ENCODE data around the gene COL20A1. TPM values are rescaled to one million over a fixed set of nuclear protein-coding genes. Genes with fewer than 3 reads are reported as not detected.

COL20A1 gene
- total and polyA plus RNA-seq, 2 experiments from 2014 or later: not detected

GRCh38 chr20:63330940-63331339 lies 38.0 kb downstream of the COL20A1 start:
- H2AFZ ChIP-seq: no peak overlapping the region
- 0 out of 2 replicates have a peak, but pooled peaks cover under 1% of the 10 kb centered on the region for H3K27me3 ChIP-seq (replicated peaks; ENCODE audit: insufficient read depth)
- no peaks in the 10 kb centered on the region for H3K79me2 ChIP-seq (ENCODE audit: insufficient read depth)
- DNase-seq: no peak
- H3K9me3 ChIP-seq (ENCODE audit: low read depth): no peaks in the 10 kb centered on the region
- no peak overlapping the region for H3K4me3 ChIP-seq
- H3K9me2 ChIP-seq (ENCODE audit: insufficient read depth): no peaks in the 10 kb centered on the region
- no peak overlapping the region for H3K4me2 ChIP-seq (ENCODE audit: unreplicated experiment)
- in situ Hi-C loops (cut with MboI): no loop called here
- no peaks in the 10 kb centered on the region for H4K20me1 ChIP-seq (ENCODE audit: insufficient read depth)
- no peak overlapping the region for H3K27ac ChIP-seq
- H3K36me3 ChIP-seq (ENCODE audit: low read depth): no peaks in the 10 kb centered on the region
- 51 to 54% methylated on average over 13 of the region's 13 CpGs for whole genome bisulfite sequencing, 2 experiments (ENCODE audit: low coverage in 1 of 2, low lambda C conversion rate in 2 of 2, missing lambda C conversion rate in 2 of 2)
- no peak overlapping the region for H3K9ac ChIP-seq
- H3F3A ChIP-seq (ENCODE audit: insufficient read depth): no peaks in the 10 kb centered on the region
- TF ChIP-seq EZH2phosphoT487 (IDR thresholded peaks at IDR 0.05; ENCODE audit: insufficient read depth, low read depth) (no peak), EZH2 (IDR thresholded peaks at IDR 0.05; ENCODE audit: insufficient read depth, poor library complexity, severe bottlenecking) (no peak)
- H3K4me1 ChIP-seq (ENCODE audit: insufficient read depth): no peaks in the 10 kb centered on the region

GRCh38 chr20:63331741-63332400 lies 38.9 kb downstream of the COL20A1 start:
- WGBS, 2 experiments (ENCODE audit: low coverage in 1 of 2, low lambda C conversion rate in 2 of 2, missing lambda C conversion rate in 2 of 2): 73 to 74% methylated on average over 8 of the region's 8 CpGs
- H2AFZ ChIP-seq: no peak overlapping the region
- TF ChIP-seq EZH2phosphoT487 (IDR thresholded peaks at IDR 0.05; ENCODE audit: insufficient read depth, low read depth): no peak
- TF ChIP-seq EZH2 (IDR thresholded peaks at IDR 0.05; ENCODE audit: insufficient read depth, poor library complexity, severe bottlenecking): no peak
- no peaks in the 10 kb centered on the region for H3K4me1 ChIP-seq (ENCODE audit: insufficient read depth)
- no peaks in the 10 kb centered on the region for H4K20me1 ChIP-seq (ENCODE audit: insufficient read depth)
- H3K27ac ChIP-seq: no peak overlapping the region
- H3K27me3 ChIP-seq (replicated peaks; ENCODE audit: insufficient read depth): peaks cover 7% of the 10 kb centered on the region
- H3K9me3 ChIP-seq (ENCODE audit: low read depth): no peaks in the 10 kb centered on the region
- H3K36me3 ChIP-seq (ENCODE audit: low read depth): no peaks in the 10 kb centered on the region
- H3K79me2 ChIP-seq (ENCODE audit: insufficient read depth): no peaks in the 10 kb centered on the region
- no peak for DNase-seq
- no peak overlapping the region for H3K4me2 ChIP-seq (ENCODE audit: unreplicated experiment)
- in situ Hi-C loops (cut with MboI): no loop called here
- H3F3A ChIP-seq (ENCODE audit: insufficient read depth): no peaks in the 10 kb centered on the region
- H3K4me3 ChIP-seq: no peak overlapping the region
- H3K9me2 ChIP-seq (ENCODE audit: insufficient read depth): no peaks in the 10 kb centered on the region
- no peak overlapping the region for H3K9ac ChIP-seq

- 56 to 59% methylated on average over 18 to 22 of the region's 22 CpGs for WGBS, 2 experiments (ENCODE audit: low coverage in 1 of 2, low lambda C conversion rate in 2 of 2, missing lambda C conversion rate in 2 of 2)
- no peaks in the 10 kb centered on the region for H4K20me1 ChIP-seq (ENCODE audit: insufficient read depth)
- H3K4me2 ChIP-seq (ENCODE audit: unreplicated experiment): no peak overlapping the region
- H3K9ac ChIP-seq: no peak overlapping the region
- H3K9me2 ChIP-seq (ENCODE audit: insufficient read depth): no peaks in the 10 kb centered on the region
- TF ChIP-seq EZH2 (IDR thresholded peaks at IDR 0.05; ENCODE audit: insufficient read depth, poor library complexity, severe bottlenecking) (no peak), EZH2phosphoT487 (IDR thresholded peaks at IDR 0.05; ENCODE audit: insufficient read depth, low read depth) (no peak)
- H3K27ac ChIP-seq: no peak overlapping the region
- DNase-seq: no peak
- no peaks in the 10 kb centered on the region for H3K36me3 ChIP-seq (ENCODE audit: low read depth)
- in situ Hi-C loops (cut with MboI): no loop called here
- no peaks in the 10 kb centered on the region for H3K79me2 ChIP-seq (ENCODE audit: insufficient read depth)
- peaks cover 15% of the 10 kb centered on the region for H3K27me3 ChIP-seq (replicated peaks; ENCODE audit: insufficient read depth)
- H2AFZ ChIP-seq: no peak overlapping the region
- H3K4me1 ChIP-seq (ENCODE audit: insufficient read depth): no peaks in the 10 kb centered on the region
- H3K9me3 ChIP-seq (ENCODE audit: low read depth): no peaks in the 10 kb centered on the region
- H3K4me3 ChIP-seq: no peak overlapping the region
- H3F3A ChIP-seq (ENCODE audit: insufficient read depth): no peaks in the 10 kb centered on the region
Measured at GRCh38 chr20:63332488-63333240, 39.7 kb downstream of the COL20A1 start.

GRCh38 chr20:63333241-63333836 lies 40.4 kb downstream of the COL20A1 start:
- H3K9ac ChIP-seq: no peak overlapping the region
- H2AFZ ChIP-seq: no peak overlapping the region
- no peak overlapping the region for H3K4me2 ChIP-seq (ENCODE audit: unreplicated experiment)
- in situ Hi-C loops (cut with MboI): no loop called here
- H3K9me2 ChIP-seq (ENCODE audit: insufficient read depth): no peaks in the 10 kb centered on the region
- no peaks in the 10 kb centered on the region for H4K20me1 ChIP-seq (ENCODE audit: insufficient read depth)
- no peaks in the 10 kb centered on the region for H3K79me2 ChIP-seq (ENCODE audit: insufficient read depth)
- H3K4me3 ChIP-seq: no peak overlapping the region
- 56 to 63% methylated on average over 18 to 19 of the region's 19 CpGs for WGBS, 2 experiments (ENCODE audit: low coverage in 1 of 2, low lambda C conversion rate in 2 of 2, missing lambda C conversion rate in 2 of 2)
- H3F3A ChIP-seq (ENCODE audit: insufficient read depth): no peaks in the 10 kb centered on the region
- peaks cover 20% of the 10 kb centered on the region for H3K27me3 ChIP-seq (replicated peaks; ENCODE audit: insufficient read depth)
- TF ChIP-seq EZH2phosphoT487 (IDR thresholded peaks at IDR 0.05; ENCODE audit: insufficient read depth, low read depth): no peak
- no peak for TF ChIP-seq EZH2 (IDR thresholded peaks at IDR 0.05; ENCODE audit: insufficient read depth, poor library complexity, severe bottlenecking)
- H3K9me3 ChIP-seq (ENCODE audit: low read depth): no peaks in the 10 kb centered on the region
- no peaks in the 10 kb centered on the region for H3K36me3 ChIP-seq (ENCODE audit: low read depth)
- no peaks in the 10 kb centered on the region for H3K4me1 ChIP-seq (ENCODE audit: insufficient read depth)
- DNase-seq: no peak
- no peak overlapping the region for H3K27ac ChIP-seq
